ENCODE results near the gene LDLRAD4.

DNA sequence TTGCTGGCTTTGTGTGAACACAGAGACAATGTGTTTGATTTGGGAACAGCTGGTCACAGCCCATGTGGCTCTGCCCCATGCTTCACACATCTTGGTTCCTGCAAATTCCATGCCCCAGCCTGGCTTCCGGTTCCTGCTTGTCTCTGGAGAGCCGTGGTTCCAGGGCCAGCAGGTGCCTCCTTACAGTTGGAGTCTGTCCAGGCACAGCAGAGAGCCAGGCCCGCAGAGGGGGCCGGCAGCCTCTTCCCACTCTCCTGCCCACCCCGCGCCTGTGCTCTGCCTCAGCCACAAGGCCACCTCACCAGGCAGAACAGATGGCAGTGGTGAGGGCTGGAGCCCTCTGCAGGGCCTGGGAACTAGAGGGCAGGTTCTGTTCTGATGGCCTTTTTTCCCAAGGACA lies 81.5 kb downstream of the LDLRAD4 start:
- TF ChIP-seq POLR2A (IDR thresholded peaks at IDR 0.05) = no peak
- TF ChIP-seq, protein P1, sequence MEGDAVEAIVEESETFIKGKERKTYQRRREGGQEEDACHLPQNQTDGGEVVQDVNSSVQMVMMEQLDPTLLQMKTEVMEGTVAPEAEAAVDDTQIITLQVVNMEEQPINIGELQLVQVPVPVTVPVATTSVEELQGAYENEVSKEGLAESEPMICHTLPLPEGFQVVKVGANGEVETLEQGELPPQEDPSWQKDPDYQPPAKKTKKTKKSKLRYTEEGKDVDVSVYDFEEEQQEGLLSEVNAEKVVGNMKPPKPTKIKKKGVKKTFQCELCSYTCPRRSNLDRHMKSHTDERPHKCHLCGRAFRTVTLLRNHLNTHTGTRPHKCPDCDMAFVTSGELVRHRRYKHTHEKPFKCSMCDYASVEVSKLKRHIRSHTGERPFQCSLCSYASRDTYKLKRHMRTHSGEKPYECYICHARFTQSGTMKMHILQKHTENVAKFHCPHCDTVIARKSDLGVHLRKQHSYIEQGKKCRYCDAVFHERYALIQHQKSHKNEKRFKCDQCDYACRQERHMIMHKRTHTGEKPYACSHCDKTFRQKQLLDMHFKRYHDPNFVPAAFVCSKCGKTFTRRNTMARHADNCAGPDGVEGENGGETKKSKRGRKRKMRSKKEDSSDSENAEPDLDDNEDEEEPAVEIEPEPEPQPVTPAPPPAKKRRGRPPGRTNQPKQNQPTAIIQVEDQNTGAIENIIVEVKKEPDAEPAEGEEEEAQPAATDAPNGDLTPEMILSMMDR (IDR thresholded peaks at IDR 0.05) = no peak
